Erythroblast (primary cell): ENCODE results near the gene RTP2.

ENCODE experiments used
- GATA1 ChIP-seq: IDR thresholded peaks from 2 replicates; pipeline ENCODE4 v1.6.1; 2011; ENCODE audit warnings: low read depth, mild to moderate bottlenecking, control low read depth, low read length, moderate library complexity
- POLR2A ChIP-seq: IDR thresholded peaks from 2 replicates; pipeline ENCODE4 v1.6.1; 2011; ENCODE audit warnings: mild to moderate bottlenecking, low read length

DNA sequence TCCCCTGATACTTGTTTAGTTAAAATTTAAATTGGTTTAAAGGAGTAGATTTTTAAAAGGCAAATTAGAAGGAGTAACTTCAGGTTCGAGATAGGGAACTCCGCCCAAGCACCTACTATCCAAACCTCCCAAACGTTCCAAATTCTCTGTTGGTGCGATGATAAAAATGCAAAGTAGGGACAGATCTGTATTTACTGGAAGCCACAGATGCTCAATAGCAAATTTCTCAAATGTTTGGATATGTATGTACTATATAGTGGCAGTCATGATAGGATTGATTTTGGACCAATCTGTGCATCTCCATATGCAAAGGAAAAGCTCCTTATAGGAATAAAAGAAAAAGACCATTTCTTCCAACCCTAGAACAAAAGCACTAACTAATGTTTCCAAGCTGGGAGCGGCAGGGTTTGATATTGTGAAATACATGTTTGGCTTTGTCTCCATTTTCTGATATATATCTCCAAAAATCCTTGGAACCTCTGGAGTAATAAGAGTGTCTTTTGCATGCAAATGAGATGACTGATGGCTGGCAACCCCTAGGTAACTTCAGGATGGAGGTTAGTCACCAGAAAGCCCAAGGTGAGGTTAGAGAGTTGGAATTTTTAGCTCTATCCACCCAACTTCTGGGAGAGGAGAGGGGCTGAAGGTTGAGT is 15.6 kb downstream of the RTP2 start:
- TF ChIP-seq POLR2A: no peak
- no peak for TF ChIP-seq GATA1
